Measurements from ENCODE around the gene SLC8A2.

SLC8A2 gene

GRCh38 chr19:47492571-47493377, 21.1 kb upstream of the SLC8A2 start:
- TF ChIP-seq, protein P1, sequence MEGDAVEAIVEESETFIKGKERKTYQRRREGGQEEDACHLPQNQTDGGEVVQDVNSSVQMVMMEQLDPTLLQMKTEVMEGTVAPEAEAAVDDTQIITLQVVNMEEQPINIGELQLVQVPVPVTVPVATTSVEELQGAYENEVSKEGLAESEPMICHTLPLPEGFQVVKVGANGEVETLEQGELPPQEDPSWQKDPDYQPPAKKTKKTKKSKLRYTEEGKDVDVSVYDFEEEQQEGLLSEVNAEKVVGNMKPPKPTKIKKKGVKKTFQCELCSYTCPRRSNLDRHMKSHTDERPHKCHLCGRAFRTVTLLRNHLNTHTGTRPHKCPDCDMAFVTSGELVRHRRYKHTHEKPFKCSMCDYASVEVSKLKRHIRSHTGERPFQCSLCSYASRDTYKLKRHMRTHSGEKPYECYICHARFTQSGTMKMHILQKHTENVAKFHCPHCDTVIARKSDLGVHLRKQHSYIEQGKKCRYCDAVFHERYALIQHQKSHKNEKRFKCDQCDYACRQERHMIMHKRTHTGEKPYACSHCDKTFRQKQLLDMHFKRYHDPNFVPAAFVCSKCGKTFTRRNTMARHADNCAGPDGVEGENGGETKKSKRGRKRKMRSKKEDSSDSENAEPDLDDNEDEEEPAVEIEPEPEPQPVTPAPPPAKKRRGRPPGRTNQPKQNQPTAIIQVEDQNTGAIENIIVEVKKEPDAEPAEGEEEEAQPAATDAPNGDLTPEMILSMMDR (IDR thresholded peaks at IDR 0.05; ENCODE audit: low read depth, low read length) = no peak
- DNase-seq (ENCODE audit: low read depth in 2 of 2) = no peak
- H3K4me3 ChIP-seq (replicated peaks in 1 of 2; ENCODE audit: low read depth in 2 of 2, low read length in 2 of 2) = no peak overlapping the region

GRCh38 chr19:47492137-47492533, 20.4 kb upstream of the SLC8A2 start:
- DNase-seq (ENCODE audit: low read depth in 2 of 2) = no peak
- TF ChIP-seq, protein P1 (IDR thresholded peaks at IDR 0.05; ENCODE audit: low read depth, low read length) = no peak
- H3K4me3 ChIP-seq (replicated peaks in 1 of 2; ENCODE audit: low read depth in 2 of 2, low read length in 2 of 2) = no peak overlapping the region

DNA sequence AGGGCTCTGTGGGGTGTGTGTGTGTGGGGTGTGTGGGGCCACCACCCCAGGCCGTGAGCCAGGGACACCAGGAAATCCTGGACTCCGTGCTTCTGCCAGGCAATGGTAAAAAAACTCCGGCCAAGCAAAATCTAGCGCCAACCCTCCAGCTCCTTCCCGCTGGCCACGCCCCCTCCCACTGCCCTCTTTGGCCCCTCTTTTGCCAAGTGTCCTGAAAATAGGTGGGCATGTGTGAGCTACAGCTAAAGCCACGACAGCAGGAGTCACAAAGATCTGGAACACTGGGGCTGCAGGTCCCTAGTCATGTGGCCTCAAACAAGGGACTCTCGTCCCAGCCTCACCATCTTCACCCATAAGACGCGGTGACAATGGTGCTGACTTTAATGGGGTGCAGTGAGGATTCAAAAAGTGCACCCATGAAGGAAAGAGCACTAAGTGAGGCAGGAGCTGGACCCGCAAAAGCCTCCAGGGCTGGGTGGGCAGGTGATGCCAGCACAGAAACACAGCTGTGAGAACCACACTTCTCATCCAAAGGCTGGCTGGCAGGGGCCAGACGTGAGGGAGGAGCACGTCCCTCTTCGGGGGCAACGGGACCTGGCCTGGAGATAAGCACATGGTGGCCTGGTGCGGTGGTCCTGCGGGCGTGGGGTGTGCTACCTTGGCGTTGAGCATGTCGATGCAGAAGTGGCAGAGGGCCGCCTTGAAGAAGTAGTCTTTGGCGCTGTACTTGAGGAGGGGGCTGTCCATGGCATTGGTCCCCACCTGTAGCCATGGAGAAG, 19.9 kb upstream of the SLC8A2 start:
- no peak for DNase-seq (ENCODE audit: low read depth in 2 of 2)
- no peak overlapping the region for H3K4me3 ChIP-seq (replicated peaks in 1 of 2; ENCODE audit: low read depth in 2 of 2, low read length in 2 of 2)
- TF ChIP-seq, protein P1 (IDR thresholded peaks at IDR 0.05; ENCODE audit: low read depth, low read length) = no peak

GRCh38 chr19:47490847-47491246, 19.2 kb upstream of the SLC8A2 start:
- H3K4me3 ChIP-seq (replicated peaks in 1 of 2; ENCODE audit: low read depth in 2 of 2, low read length in 2 of 2) = no peak overlapping the region
- DNase-seq (ENCODE audit: low read depth in 2 of 2) = no peak
- TF ChIP-seq, protein P1 (IDR thresholded peaks at IDR 0.05; ENCODE audit: low read depth, low read length) = no peak

- DNase-seq (ENCODE audit: low read depth in 2 of 2) = no peak
- H3K4me3 ChIP-seq (replicated peaks in 1 of 2; ENCODE audit: low read depth in 2 of 2, low read length in 2 of 2) = no peak overlapping the region
- TF ChIP-seq, protein P1 (IDR thresholded peaks at IDR 0.05; ENCODE audit: low read depth, low read length) = no peak
Measured at GRCh38 chr19:47490031-47490430, 18.3 kb upstream of the SLC8A2 start.

DNA sequence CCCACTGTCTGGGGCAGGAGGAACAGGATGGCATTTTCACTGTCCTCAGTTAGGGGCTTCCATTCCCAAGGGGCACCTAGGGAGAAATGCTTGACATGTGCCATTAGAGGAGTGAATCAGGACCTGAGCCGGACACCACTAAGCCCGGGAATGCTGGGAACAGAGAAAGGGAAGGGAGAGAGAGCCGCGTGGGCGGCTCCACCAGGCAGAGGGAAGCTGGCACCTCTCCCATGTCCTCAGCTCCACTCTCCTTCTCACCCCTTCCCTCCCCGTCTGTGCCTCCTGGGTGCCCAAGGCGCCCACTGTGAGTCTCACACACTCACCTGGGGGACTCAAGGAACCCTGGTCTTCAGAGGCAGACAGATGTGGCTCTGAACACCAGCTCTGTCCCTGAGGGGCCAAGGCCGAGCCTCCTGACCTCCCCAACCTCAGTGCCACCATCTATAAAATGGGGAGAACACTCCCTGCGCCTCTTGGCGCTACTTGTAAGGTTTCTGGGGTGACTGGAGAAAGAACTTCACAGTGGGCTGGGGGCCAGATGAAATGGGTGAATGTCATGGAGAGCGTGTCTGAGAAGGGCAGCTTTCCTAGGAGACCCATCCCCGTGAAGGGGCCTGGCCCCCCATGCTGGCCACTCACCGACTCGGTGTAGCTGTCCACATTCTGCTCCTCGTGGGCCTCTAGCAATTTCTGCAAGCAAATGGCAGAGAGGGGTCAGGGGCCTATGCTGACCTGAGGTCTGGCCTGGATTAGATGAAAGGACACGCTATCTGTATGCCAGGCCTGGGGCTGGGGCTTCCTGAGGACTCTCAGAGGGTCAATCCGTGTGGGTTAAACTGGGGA, 17.6 kb upstream of the SLC8A2 start:
- TF ChIP-seq, protein P1 (IDR thresholded peaks at IDR 0.05; ENCODE audit: low read depth, low read length) = no peak
- H3K4me3 ChIP-seq (replicated peaks in 1 of 2; ENCODE audit: low read depth in 2 of 2, low read length in 2 of 2) = no peak overlapping the region
- no peak for DNase-seq (ENCODE audit: low read depth in 2 of 2)

Data from cardiac fibroblast (primary cell).